ENCODE results near the gene STRN.
"Not testable (repeated sequence)": the region's sequence is repeated elsewhere in the genome, so short reads cannot be mapped to it uniquely, and the experiment has no call there.

The STRN gene

DNA sequence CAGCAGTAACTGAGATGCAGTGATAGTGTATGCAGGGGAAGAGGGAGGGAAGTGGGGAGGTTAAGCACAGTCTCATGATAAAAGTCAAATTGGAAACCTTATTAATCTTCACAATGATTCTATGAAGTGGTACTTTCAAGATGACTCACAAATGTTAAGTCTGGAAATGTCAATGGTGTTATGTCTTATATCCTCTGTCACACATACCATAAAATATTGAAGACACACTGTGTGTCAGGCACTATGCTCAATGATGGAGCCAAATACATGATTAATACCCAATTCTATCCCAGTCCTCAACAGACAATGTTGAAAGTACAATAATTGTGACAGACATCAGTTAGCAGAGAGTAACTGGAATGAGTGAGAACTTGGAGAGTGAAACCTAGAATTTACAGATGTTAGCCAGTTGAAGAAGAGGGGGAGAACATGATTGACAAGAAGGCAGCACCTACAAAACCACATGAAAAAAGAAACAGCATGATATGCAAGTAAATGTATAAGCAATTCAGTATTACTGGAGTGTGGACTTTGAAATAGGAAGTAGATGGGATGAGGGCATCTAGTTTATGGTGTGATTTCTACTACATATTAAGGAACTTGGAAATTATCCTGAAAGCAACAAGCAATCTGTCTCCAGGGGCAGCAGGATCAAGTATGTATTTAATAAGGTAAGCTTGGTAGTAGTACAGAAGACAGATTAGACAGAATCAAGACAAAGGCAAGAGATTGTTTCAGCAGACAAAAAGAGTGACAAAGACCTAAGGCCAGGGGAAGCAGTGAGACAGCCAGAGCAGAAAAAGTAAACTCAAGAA is 107.6 kb downstream of the STRN start:
- Histone ChIP-seq H3K4me1 (ENCODE audit: control insufficient read depth, insufficient read depth, low read length) (no peaks in the 10 kb centered on the region), H3K4me2 (ENCODE audit: low read length) (no peak overlapping the region), H3K4me3 (ENCODE audit: low read length) (no peak overlapping the region), H3K27me3 (ENCODE audit: control insufficient read depth, insufficient read depth, low read length) (no peaks in the 10 kb centered on the region), H3K9ac (ENCODE audit: low read depth, low read length) (no peak overlapping the region), H3K36me3 (ENCODE audit: insufficient read depth, low read length) (peaks cover 24% of the 10 kb centered on the region), H3K9me3 (replicated peaks; ENCODE audit: low read length) (no peaks in the 10 kb centered on the region)

- H3K36me3 ChIP-seq (ENCODE audit: insufficient read depth, low read length), result peaks cover 31% of the 10 kb centered on the region
- H3K27me3 ChIP-seq (ENCODE audit: control insufficient read depth, insufficient read depth, low read length), result no peaks in the 10 kb centered on the region
- H3K9ac ChIP-seq (ENCODE audit: low read depth, low read length), result no peak overlapping the region
- H3K4me1 ChIP-seq (ENCODE audit: control insufficient read depth, insufficient read depth, low read length), result no peaks in the 10 kb centered on the region
- H3K4me3 ChIP-seq (ENCODE audit: low read length), result no peak overlapping the region
- H3K4me2 ChIP-seq (ENCODE audit: low read length), result no peak overlapping the region
- H3K9me3 ChIP-seq (replicated peaks; ENCODE audit: low read length), result no peaks in the 10 kb centered on the region
Observed at GRCh38 chr2:36857713-36858112, 108.6 kb downstream of the STRN start.

- H3K27me3 ChIP-seq (ENCODE audit: control insufficient read depth, insufficient read depth, low read length), result no peaks in the 10 kb centered on the region
- H3K4me3 ChIP-seq (ENCODE audit: low read length), result no peak overlapping the region
- no peak overlapping the region for H3K9ac ChIP-seq (ENCODE audit: low read depth, low read length)
- H3K9me3 ChIP-seq (replicated peaks; ENCODE audit: low read length), result no peaks in the 10 kb centered on the region
- no peaks in the 10 kb centered on the region for H3K4me1 ChIP-seq (ENCODE audit: control insufficient read depth, insufficient read depth, low read length)
- H3K36me3 ChIP-seq (ENCODE audit: insufficient read depth, low read length), result peaks cover 34% of the 10 kb centered on the region
- no peak overlapping the region for H3K4me2 ChIP-seq (ENCODE audit: low read length)
Observed at GRCh38 chr2:36855429-36855828, 110.9 kb downstream of the STRN start.

- no peaks in the 10 kb centered on the region for H3K27me3 ChIP-seq (ENCODE audit: control insufficient read depth, insufficient read depth, low read length)
- no peaks in the 10 kb centered on the region for H3K4me1 ChIP-seq (ENCODE audit: control insufficient read depth, insufficient read depth, low read length)
- H3K9ac ChIP-seq (ENCODE audit: low read depth, low read length), result no peak overlapping the region
- H3K4me3 ChIP-seq (ENCODE audit: low read length), result no peak overlapping the region
- H3K9me3 ChIP-seq (replicated peaks; ENCODE audit: low read length), result no peaks in the 10 kb centered on the region
- no peak overlapping the region for H3K4me2 ChIP-seq (ENCODE audit: low read length)
- H3K36me3 ChIP-seq (ENCODE audit: insufficient read depth, low read length), result peaks cover 39% of the 10 kb centered on the region
Observed at GRCh38 chr2:36854241-36854640, 112.1 kb downstream of the STRN start.

GRCh38 chr2:36849265-36849664 is 117.1 kb downstream of the STRN start:
- no peaks in the 10 kb centered on the region for H3K4me1 ChIP-seq (ENCODE audit: control insufficient read depth, insufficient read depth, low read length)

GRCh38 chr2:36843838-36844237 is 122.5 kb downstream of the STRN start:
- H3K4me2 ChIP-seq (ENCODE audit: low read length), result no peak overlapping the region
- no peaks in the 10 kb centered on the region for H3K27me3 ChIP-seq (ENCODE audit: control insufficient read depth, insufficient read depth, low read length)
- no peaks in the 10 kb centered on the region for H3K4me1 ChIP-seq (ENCODE audit: control insufficient read depth, insufficient read depth, low read length)
- no peaks in the 10 kb centered on the region for H3K9me3 ChIP-seq (replicated peaks; ENCODE audit: low read length)
- H3K4me3 ChIP-seq (ENCODE audit: low read length), result no peak overlapping the region
- peaks cover 20% of the 10 kb centered on the region for H3K36me3 ChIP-seq (ENCODE audit: insufficient read depth, low read length)
- H3K9ac ChIP-seq (ENCODE audit: low read depth, low read length), result no peak overlapping the region

More at GRCh38 chr2:36849265-36849664, 117.1 kb downstream of the STRN start:
- Histone ChIP-seq H3K27me3 (ENCODE audit: control insufficient read depth, insufficient read depth, low read length) (no peaks in the 10 kb centered on the region), H3K9me3 (replicated peaks; ENCODE audit: low read length) (no peaks in the 10 kb centered on the region), H3K9ac (ENCODE audit: low read depth, low read length) (no peak overlapping the region), H3K4me2 (ENCODE audit: low read length) (no peak overlapping the region), H3K4me3 (ENCODE audit: low read length) (no peak overlapping the region), H3K36me3 (ENCODE audit: insufficient read depth, low read length) (peaks cover 37% of the 10 kb centered on the region)

DNA sequence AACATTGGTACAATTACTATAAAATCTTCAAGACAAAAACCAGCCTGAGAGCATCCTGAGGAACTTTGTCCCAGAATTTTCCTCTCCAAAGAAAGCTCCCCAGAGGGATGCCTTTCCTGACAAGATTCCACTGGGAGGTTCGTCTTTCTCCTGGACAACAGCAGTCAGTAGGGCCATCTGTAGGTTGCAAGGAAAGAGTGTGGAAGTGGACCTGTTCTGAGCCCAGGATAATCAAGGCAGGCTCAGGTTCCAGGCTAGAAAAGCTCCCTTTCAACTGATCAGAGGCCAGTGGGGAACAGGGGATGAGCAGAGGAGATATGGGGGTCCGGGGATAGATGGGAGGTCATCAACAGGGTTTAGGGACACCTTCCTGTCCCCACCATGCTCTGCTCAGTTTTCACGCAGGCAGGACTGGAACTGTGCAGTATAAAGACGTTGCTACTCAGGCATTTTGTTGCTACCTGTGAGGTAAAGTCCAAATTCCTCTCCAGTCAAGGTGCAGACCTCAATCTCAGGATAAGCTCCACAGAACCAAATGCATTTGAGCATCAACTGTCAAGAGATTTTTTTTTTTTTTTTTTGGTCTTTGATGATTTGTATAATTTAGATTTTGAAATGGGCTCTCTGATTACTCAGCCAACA is 126.2 kb downstream of the STRN start:
- no peaks in the 10 kb centered on the region for H3K27me3 ChIP-seq (ENCODE audit: control insufficient read depth, insufficient read depth, low read length)

DNA sequence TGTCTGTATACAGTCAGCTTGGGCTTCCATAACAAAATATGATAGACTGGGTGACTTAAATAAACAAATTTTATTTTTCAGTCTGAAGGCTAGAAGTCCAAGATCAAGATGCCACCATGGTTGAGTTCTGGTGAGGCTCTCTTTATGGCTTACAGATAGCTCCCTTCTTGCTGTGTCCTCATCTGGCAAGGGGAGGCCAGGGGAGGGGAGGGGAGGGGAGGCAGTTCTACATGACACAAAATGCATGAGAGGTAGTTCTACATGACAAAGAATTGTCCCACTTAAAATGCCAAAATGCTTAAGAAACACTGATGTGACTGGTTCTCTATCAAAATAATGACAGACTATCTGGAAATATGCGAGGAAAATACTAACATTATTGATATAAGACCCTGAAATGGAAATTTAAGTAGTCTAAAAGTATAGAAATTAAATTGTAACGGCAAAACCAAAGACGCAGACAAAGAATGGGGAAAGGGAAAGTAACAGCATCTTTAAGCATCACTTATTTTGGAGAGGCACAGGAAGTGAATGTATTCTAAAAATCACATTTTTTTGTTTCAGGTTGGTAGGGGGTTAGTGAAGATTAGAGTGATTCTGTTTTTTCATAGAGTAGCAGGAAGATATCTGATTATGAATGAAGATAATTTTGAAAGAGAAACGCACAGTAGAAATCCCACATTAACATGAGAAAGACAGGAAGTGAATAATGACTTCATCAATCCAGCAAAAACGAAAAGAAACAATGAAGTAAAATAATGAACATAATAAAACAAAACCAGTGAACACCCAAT is 131.4 kb downstream of the STRN start:
- Histone ChIP-seq H3K27me3 (ENCODE audit: control insufficient read depth, insufficient read depth, low read length) (no peaks in the 10 kb centered on the region), H3K36me3 (ENCODE audit: insufficient read depth, low read length) (no peaks in the 10 kb centered on the region), H3K4me3 (ENCODE audit: low read length) (no peak overlapping the region), H3K4me2 (ENCODE audit: low read length) (no peak overlapping the region), H3K9me3 (replicated peaks; ENCODE audit: low read length) (no peaks in the 10 kb centered on the region), H3K4me1 (ENCODE audit: control insufficient read depth, insufficient read depth, low read length) (no peaks in the 10 kb centered on the region), H3K9ac (ENCODE audit: low read depth, low read length) (no peak overlapping the region)

More for the DNA sequence above, 126.2 kb downstream of the STRN start:
- peaks cover 9% of the 10 kb centered on the region for H3K36me3 ChIP-seq (ENCODE audit: insufficient read depth, low read length)
- no peak overlapping the region for H3K4me2 ChIP-seq (ENCODE audit: low read length)
- H3K4me3 ChIP-seq (ENCODE audit: low read length), result no peak overlapping the region
- no peak overlapping the region for H3K9ac ChIP-seq (ENCODE audit: low read depth, low read length)
- H3K4me1 ChIP-seq (ENCODE audit: control insufficient read depth, insufficient read depth, low read length), result no peaks in the 10 kb centered on the region
- H3K9me3 ChIP-seq (replicated peaks; ENCODE audit: low read length), result no peaks in the 10 kb centered on the region

DNA sequence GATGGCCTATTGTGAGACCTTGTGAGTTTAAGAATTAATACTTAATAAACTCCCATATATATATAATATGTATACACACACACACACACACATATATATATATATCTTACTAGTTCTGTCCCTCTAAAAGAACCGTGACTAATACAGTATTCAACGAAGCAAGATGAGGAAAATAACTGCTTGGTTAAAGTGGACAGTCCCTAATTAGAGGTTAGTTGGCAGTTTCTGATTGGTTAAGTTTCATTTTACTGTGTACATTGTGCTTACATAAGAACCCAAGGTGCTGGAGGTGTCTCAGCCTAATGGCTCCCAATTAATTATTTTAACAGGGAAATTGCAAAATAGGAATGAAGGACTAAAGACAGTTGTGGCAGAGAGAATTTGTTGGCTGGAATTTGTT is 132.1 kb downstream of the STRN start:
- no peaks in the 10 kb centered on the region for H3K36me3 ChIP-seq (ENCODE audit: insufficient read depth, low read length)
- H3K4me1 ChIP-seq (ENCODE audit: control insufficient read depth, insufficient read depth, low read length), result no peaks in the 10 kb centered on the region
- no peaks in the 10 kb centered on the region for H3K9me3 ChIP-seq (replicated peaks; ENCODE audit: low read length)
- no peaks in the 10 kb centered on the region for H3K27me3 ChIP-seq (ENCODE audit: control insufficient read depth, insufficient read depth, low read length)
- H3K9ac ChIP-seq (ENCODE audit: low read depth, low read length), result no peak overlapping the region
- H3K4me3 ChIP-seq (ENCODE audit: low read length), result no peak overlapping the region
- H3K4me2 ChIP-seq (ENCODE audit: low read length), result no peak overlapping the region

GRCh38 chr2:36831185-36831584 is 135.2 kb downstream of the STRN start:
- Histone ChIP-seq H3K4me3 (ENCODE audit: low read length) (no peak overlapping the region), H3K27me3 (ENCODE audit: control insufficient read depth, insufficient read depth, low read length) (peaks cover 4% of the 10 kb centered on the region), H3K9ac (ENCODE audit: low read depth, low read length) (no peak overlapping the region), H3K4me2 (ENCODE audit: low read length) (no peak overlapping the region), H3K36me3 (ENCODE audit: insufficient read depth, low read length) (no peaks in the 10 kb centered on the region), H3K4me1 (ENCODE audit: control insufficient read depth, insufficient read depth, low read length) (no peaks in the 10 kb centered on the region), H3K9me3 (replicated peaks; ENCODE audit: low read length) (no peaks in the 10 kb centered on the region)

DNA sequence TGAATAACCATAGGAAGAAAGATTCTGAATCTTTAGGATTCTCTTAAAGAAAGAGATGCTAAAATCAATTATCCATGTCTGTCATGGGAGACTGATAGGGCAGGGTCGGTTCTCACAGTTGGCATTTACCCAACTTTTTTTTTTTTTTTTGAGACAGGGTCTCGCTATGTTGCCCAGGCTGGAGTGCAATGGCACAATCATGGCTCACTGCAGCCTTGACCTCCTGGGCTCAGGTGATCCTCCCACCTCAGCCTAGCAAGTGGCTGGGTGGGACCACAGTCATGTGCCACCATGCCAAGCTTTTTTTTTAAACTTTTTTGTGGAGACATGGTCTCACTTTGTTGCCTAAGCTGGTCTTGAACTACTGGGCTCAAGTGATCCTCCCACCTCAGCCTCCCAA is 141.7 kb downstream of the STRN start:
- H3K36me3 ChIP-seq (ENCODE audit: insufficient read depth, low read length); H3K9me3 ChIP-seq (replicated peaks; ENCODE audit: low read length); H3K4me3 ChIP-seq (ENCODE audit: low read length); H3K4me2 ChIP-seq (ENCODE audit: low read length); H3K9ac ChIP-seq (ENCODE audit: low read depth, low read length); H3K4me1 ChIP-seq (ENCODE audit: control insufficient read depth, insufficient read depth, low read length); H3K27me3 ChIP-seq (ENCODE audit: control insufficient read depth, insufficient read depth, low read length): not testable (repeated sequence)

Data from skeletal muscle satellite cell (primary cell).